Smooth muscle cell (in vitro differentiated cells): ENCODE results near the gene TLE6. TPM values are rescaled to one million over a fixed set of nuclear protein-coding genes. Genes with fewer than 3 reads are reported as not detected.

ENCODE experiments used
- DNase-seq: peaks from one replicate; lab custom pipeline; 2025; ENCODE audit not compliant: unreplicated experiment; lab: John Stamatoyannopoulos, UW
- H2AFZ ChIP-seq: fragments of 200-600 bp; sonication (generic); 2 replicates; pipeline ENCODE4 v1.6.0; 2016; ENCODE audit warnings: antibody characterized with exemption, low read depth, mild to moderate bottlenecking
- H3F3A ChIP-seq: fragments of 200-600 bp; sonication (generic); 2 replicates; pipeline ENCODE4 v1.6.0; 2017; ENCODE audit warnings: antibody characterized with exemption, low read depth
- H3K27ac ChIP-seq: fragments of 200-600 bp; sonication (generic); 2 replicates; pipeline ENCODE4 v1.5.1; 2016; ENCODE audit warnings: low read depth, mild to moderate bottlenecking
- H3K27me3 ChIP-seq: fragments of 200-600 bp; sonication (generic); 2 replicates; pipeline ENCODE4 v1.6.1; 2016; ENCODE audit warnings: low read depth, mild to moderate bottlenecking
- H3K36me3 ChIP-seq: fragments of 200-600 bp; sonication (generic); 2 replicates; pipeline ENCODE4 v1.5.1; 2016; ENCODE audit warnings: low read depth
- H3K4me1 ChIP-seq: fragments of 200-600 bp; sonication (generic); 2 replicates; pipeline ENCODE4 v1.5.1; 2016; ENCODE audit warnings: low read depth
- H3K4me2 ChIP-seq: fragments of 200-600 bp; sonication (generic); 2 replicates; pipeline ENCODE4 v1.6.0; 2016; ENCODE audit warnings: mild to moderate bottlenecking
- H3K4me3 ChIP-seq: fragments of 200-600 bp; sonication (generic); 2 replicates; pipeline ENCODE4 v1.5.1; 2016; ENCODE audit warnings: mild to moderate bottlenecking
- H3K79me2 ChIP-seq: fragments of 200-600 bp; sonication (generic); 2 replicates; pipeline ENCODE4 v1.6.0; 2016; ENCODE audit warnings: low read depth, mild to moderate bottlenecking
- H3K9ac ChIP-seq: fragments of 200-600 bp; sonication (generic); 2 replicates; pipeline ENCODE4 v1.6.0; 2016; ENCODE audit warnings: low read depth
- H3K9me3 ChIP-seq: fragments of 200-600 bp; sonication (generic); replicated peaks from 2 replicates; pipeline ENCODE4 v1.5.1; 2016; ENCODE audit warnings: low read depth
- H4K20me1 ChIP-seq: fragments of 200-600 bp; sonication (generic); 2 replicates; pipeline ENCODE4 v1.6.0; 2016; ENCODE audit warnings: low read depth
- WGBS: methylation state at CpG from one replicate; pipeline ENCODE4 v1.1.7; 2016; ENCODE audit warnings: low lambda C conversion rate; 5-methylcytosine and 5-hydroxymethylcytosine counted together
- polyA plus RNA-seq: library from polyadenylated mRNA; unstranded; fragments of >200 nt; fragmentation: Nextera tagmentation; extraction: Ambion mirVana; gene quantifications from 2 replicates; pipeline ENCODE4 v1.2.1, GENCODE V29; 2016
- total RNA-seq: library from RNA; depleted of rRNA; stranded (reverse); fragments of >200 nt; gene quantifications from 2 replicates; pipeline ENCODE4 v1.2.3, GENCODE V29; 2014
- TF ChIP-seq, protein P1 (sequence below): fragments of 200-600 bp; sonication (generic); IDR thresholded peaks from 2 replicates; pipeline ENCODE4 v1.5.1; 2017; ENCODE audit warnings: borderline replicate concordance, mild to moderate bottlenecking, antibody characterized with exemption; ENCODE audit not compliant: insufficient read depth, poor library complexity, severe bottlenecking

The TLE6 gene
- total and polyA plus RNA-seq, 2 experiments from 2014 or later: 0.27 to 3.2 TPM

DNA sequence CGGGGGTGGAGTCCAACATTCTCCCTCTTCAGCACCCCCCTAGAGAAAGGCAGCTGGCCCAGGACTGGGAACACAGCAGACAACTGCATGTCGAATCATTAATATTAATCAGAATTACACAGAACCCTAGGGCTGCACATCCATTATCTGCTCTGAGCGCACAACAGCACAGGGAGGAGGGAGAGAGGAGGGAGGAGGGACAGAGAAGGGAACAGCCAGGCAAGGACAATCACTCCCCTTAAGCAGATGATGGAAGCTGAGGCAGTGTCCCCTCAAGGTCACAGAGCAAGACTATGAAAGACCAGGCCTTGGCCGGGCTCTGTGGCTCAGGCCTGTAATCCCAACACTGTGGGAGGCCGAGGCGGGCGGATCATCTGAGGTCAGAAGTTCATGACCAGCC lies 25.7 kb downstream of the TLE6 start:
- TF ChIP-seq, protein P1, sequence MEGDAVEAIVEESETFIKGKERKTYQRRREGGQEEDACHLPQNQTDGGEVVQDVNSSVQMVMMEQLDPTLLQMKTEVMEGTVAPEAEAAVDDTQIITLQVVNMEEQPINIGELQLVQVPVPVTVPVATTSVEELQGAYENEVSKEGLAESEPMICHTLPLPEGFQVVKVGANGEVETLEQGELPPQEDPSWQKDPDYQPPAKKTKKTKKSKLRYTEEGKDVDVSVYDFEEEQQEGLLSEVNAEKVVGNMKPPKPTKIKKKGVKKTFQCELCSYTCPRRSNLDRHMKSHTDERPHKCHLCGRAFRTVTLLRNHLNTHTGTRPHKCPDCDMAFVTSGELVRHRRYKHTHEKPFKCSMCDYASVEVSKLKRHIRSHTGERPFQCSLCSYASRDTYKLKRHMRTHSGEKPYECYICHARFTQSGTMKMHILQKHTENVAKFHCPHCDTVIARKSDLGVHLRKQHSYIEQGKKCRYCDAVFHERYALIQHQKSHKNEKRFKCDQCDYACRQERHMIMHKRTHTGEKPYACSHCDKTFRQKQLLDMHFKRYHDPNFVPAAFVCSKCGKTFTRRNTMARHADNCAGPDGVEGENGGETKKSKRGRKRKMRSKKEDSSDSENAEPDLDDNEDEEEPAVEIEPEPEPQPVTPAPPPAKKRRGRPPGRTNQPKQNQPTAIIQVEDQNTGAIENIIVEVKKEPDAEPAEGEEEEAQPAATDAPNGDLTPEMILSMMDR: no peak
- 93% methylated on average over 7 of the region's 7 CpGs for WGBS
- Histone ChIP-seq H3F3A (no peaks in the 10 kb centered on the region), H3K79me2 (no peaks in the 10 kb centered on the region), H3K9ac (no peak overlapping the region), H3K4me1 (no peaks in the 10 kb centered on the region), H3K4me2 (no peak overlapping the region), H3K4me3 (no peak overlapping the region), H3K27ac (no peak overlapping the region), H2AFZ (no peak overlapping the region), H4K20me1 (no peaks in the 10 kb centered on the region), H3K9me3 (no peaks in the 10 kb centered on the region), H3K27me3 (no peaks in the 10 kb centered on the region), H3K36me3 (no peaks in the 10 kb centered on the region)
- DNase-seq: no peak

DNA sequence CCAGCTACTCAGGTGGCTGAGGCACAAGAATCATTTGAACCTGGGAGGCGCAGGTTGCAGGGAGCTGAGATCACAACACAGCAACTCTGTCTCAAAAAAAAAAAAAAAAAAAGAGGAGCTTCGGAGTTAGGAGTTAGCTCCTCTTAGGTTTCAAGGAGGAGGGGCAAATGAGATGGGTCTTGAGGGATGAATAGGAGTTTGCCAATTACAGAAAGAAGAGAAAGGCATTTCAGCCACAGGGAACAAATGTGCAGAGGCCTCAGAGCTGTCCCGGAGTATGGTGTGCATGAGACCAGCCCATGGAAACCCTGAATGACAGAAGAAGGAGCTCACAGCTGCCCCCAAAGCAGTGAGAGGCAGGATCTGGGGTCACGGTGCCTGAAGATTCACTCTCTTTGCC lies 27.2 kb downstream of the TLE6 start:
- Histone ChIP-seq H3K36me3 (no peaks in the 10 kb centered on the region), H3K4me1 (no peaks in the 10 kb centered on the region), H2AFZ (no peak overlapping the region), H3K9ac (no peak overlapping the region), H4K20me1 (no peaks in the 10 kb centered on the region), H3K79me2 (no peaks in the 10 kb centered on the region), H3K9me3 (no peaks in the 10 kb centered on the region), H3K4me2 (no peak overlapping the region), H3K27ac (no peak overlapping the region), H3F3A (no peaks in the 10 kb centered on the region), H3K27me3 (no peaks in the 10 kb centered on the region), H3K4me3 (no peak overlapping the region)
- TF ChIP-seq, protein P1: no peak
- 84% methylated on average over 4 of the region's 4 CpGs for WGBS
- no peak for DNase-seq

DNA sequence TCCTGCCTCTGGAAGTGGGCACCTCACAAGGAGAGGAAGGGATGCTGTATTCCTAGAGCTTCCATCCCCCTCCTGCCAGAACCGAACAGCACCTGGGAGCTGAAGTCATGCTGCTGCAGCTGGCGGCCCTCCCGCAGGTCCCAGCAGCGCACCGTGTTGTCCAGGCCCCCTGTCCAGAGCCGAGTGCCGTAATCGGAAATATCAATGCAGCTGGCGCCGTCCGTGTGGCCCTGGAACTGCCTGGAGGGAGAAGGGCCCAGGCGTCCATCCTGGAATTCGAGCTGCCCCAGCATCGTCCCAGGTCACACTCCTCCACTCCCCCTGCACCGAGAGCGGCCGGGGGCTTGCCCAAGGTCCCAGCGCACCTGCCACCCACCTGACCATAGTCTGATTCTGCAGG lies 28.0 kb downstream of the TLE6 start:
- no peak overlapping the region for H3K9ac ChIP-seq
- H3K27me3 ChIP-seq: no peaks in the 10 kb centered on the region
- no peaks in the 10 kb centered on the region for H3F3A ChIP-seq
- H2AFZ ChIP-seq: no peak overlapping the region
- no peaks in the 10 kb centered on the region for H3K4me1 ChIP-seq
- WGBS: 93% methylated on average over 18 of the region's 18 CpGs
- no peak overlapping the region for H3K4me3 ChIP-seq
- H4K20me1 ChIP-seq: no peaks in the 10 kb centered on the region
- no peak overlapping the region for H3K27ac ChIP-seq
- TF ChIP-seq, protein P1: no peak
- no peaks in the 10 kb centered on the region for H3K79me2 ChIP-seq
- no peak overlapping the region for H3K4me2 ChIP-seq
- H3K9me3 ChIP-seq: no peaks in the 10 kb centered on the region
- DNase-seq: no peak
- no peaks in the 10 kb centered on the region for H3K36me3 ChIP-seq

DNA sequence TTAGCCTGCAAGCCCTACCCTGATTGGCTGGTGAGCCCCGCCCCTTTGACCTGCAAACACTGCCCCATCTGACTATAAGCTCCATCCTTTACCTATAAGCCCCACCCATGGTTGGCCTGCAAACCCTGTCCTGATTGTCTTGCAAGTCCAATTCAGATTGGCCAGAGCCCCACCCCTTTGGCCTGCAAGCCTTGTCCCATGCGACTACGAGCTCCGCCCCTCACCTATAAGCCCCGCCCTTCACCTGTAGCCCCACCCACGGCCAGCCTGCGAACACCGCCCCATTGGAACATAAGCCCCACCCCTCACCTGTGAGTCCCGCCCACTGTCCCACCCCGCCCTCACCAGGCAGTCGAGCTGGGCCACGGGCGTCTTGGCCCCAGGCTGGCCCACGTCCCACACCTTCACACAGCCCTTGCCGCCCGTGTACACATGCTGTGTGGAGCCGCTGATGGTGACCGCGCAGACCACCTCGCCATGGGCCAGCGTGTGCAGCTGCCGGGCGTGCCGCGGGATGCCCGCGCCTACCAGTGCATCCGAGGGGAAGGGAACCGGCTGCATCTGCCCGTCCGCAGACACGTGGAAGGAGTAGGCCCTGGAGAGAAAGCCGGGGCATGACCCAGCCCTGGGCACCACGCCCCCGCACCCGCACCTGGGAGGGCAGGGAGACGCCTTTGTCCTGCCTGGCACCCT lies 28.9 kb downstream of the TLE6 start:
- H3K36me3 ChIP-seq: no peaks in the 10 kb centered on the region
- TF ChIP-seq, protein P1: no peak
- H2AFZ ChIP-seq: no peak overlapping the region
- DNase-seq: no peak
- H3K79me2 ChIP-seq: no peaks in the 10 kb centered on the region
- H3K9ac ChIP-seq: no peak overlapping the region
- no peaks in the 10 kb centered on the region for H3F3A ChIP-seq
- H3K27me3 ChIP-seq: no peaks in the 10 kb centered on the region
- H3K9me3 ChIP-seq: no peaks in the 10 kb centered on the region
- WGBS: 88% methylated on average over 23 of the region's 37 CpGs
- no peaks in the 10 kb centered on the region for H3K4me1 ChIP-seq
- H3K4me3 ChIP-seq: no peak overlapping the region
- H3K27ac ChIP-seq: no peak overlapping the region
- no peaks in the 10 kb centered on the region for H4K20me1 ChIP-seq
- H3K4me2 ChIP-seq: no peak overlapping the region
